ENCODE results near the gene ZNF574.

- TF ChIP-seq CTCF (IDR thresholded peaks at IDR 0.05; ENCODE audit: low read depth, low read length, poor library complexity, severe bottlenecking) (peak; percentile 6), EZH2phosphoT487 (IDR thresholded peaks at IDR 0.05; ENCODE audit: borderline replicate concordance, low read length) (no peak)
Measured at GRCh38 chr19:42129399-42130253, 53.7 kb downstream of the ZNF574 start.

Data from DOHH2 (cell line).